Activated naive CD8-positive, alpha-beta T cell treated with anti-CD3 and anti-CD28 coated beads, Interleukin-2, amount 50 U/mL, for 24 hours (primary cell): ENCODE results near the gene WFDC13.

Experiments
- ATAC-seq: fragments of 150-1000 bp; cut with Tn5 transposase; one replicate; pipeline ENCODE4 v1.10.0; 2021
- DNase-seq: peaks from one replicate; pipeline ENCODE4 v3.0.0; 2021
- H3K27ac Mint-ChIP-seq: one replicate; pipeline ENCODE4 v1.8.0; 2021; ENCODE audit warnings: mild to moderate bottlenecking, mixed read lengths
- H3K27me3 Mint-ChIP-seq: one replicate; pipeline ENCODE4 v1.8.0; 2021; ENCODE audit warnings: mixed read lengths
- H3K36me3 Mint-ChIP-seq: one replicate; pipeline ENCODE4 v1.8.0; 2021; ENCODE audit warnings: low read depth, mixed read lengths
- H3K4me1 Mint-ChIP-seq: one replicate; pipeline ENCODE4 v1.8.0; 2021; ENCODE audit warnings: mixed read lengths
- H3K4me3 Mint-ChIP-seq: one replicate; pipeline ENCODE4 v1.8.0; 2021; ENCODE audit warnings: mild to moderate bottlenecking, moderate library complexity, mixed read lengths
- H3K9me3 Mint-ChIP-seq: one replicate; pipeline ENCODE4 v1.8.0; 2021; ENCODE audit warnings: mixed read lengths

Gene WFDC13

GRCh38 chr20:45735552-45735951 is 33.7 kb downstream of the WFDC13 start:
- peaks cover 44% of the 10 kb centered on the region for H3K27me3 Mint-ChIP-seq
- H3K4me3 Mint-ChIP-seq: no peak overlapping the region
- no peak for ATAC-seq

GRCh38 chr20:45735988-45736387 is 34.1 kb downstream of the WFDC13 start:
- Mint-ChIP-seq H3K4me3 (no peak overlapping the region), H3K9me3 (peaks cover 29% of the 10 kb centered on the region), H3K27ac (no peak overlapping the region), H3K36me3 (peaks cover 5% of the 10 kb centered on the region), H3K27me3 (peaks cover 43% of the 10 kb centered on the region), H3K4me1 (peaks cover 5% of the 10 kb centered on the region)
- ATAC-seq (no peak), DNase-seq (no peak)

More at GRCh38 chr20:45735552-45735951, 33.7 kb downstream of the WFDC13 start:
- H3K36me3 Mint-ChIP-seq: peaks cover 6% of the 10 kb centered on the region
- DNase-seq: no peak
- no peak overlapping the region for H3K27ac Mint-ChIP-seq
- H3K4me1 Mint-ChIP-seq: peaks cover 5% of the 10 kb centered on the region
- H3K9me3 Mint-ChIP-seq: peaks cover 32% of the 10 kb centered on the region

- Mint-ChIP-seq H3K9me3 (no peaks in the 10 kb centered on the region), H3K27me3 (peaks cover 37% of the 10 kb centered on the region), H3K4me3 (no peak overlapping the region), H3K27ac (no peak overlapping the region), H3K36me3 (no peaks in the 10 kb centered on the region), H3K4me1 (peaks cover 6% of the 10 kb centered on the region)
- ATAC-seq (no peak), DNase-seq (no peak)
Measured at GRCh38 chr20:45742596-45742995, 40.8 kb downstream of the WFDC13 start.

DNA sequence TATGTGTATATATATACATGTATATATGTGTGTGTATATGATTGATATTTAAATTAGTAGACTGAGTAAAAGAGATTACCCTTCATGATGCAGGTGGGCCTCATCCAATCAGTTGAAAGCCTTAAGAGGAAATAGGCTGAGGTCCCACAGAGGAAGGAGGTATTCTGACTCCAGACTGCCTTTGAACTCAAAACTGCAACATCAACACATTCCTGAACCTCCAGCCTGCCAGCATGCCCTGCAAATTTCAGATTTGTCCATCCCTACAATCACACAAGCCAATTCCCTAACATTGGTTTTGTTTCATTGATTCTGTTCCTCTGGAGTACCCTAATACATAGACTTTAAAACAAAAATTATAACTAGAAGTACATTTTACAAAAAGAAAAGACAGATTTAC is 43.2 kb downstream of the WFDC13 start:
- no peaks in the 10 kb centered on the region for H3K9me3 Mint-ChIP-seq
- H3K27ac Mint-ChIP-seq: no peak overlapping the region
- no peak overlapping the region for H3K4me3 Mint-ChIP-seq
- no peak for DNase-seq
- H3K36me3 Mint-ChIP-seq: no peaks in the 10 kb centered on the region
- H3K27me3 Mint-ChIP-seq: peaks cover 51% of the 10 kb centered on the region
- ATAC-seq: no peak
- H3K4me1 Mint-ChIP-seq: peaks cover 7% of the 10 kb centered on the region

DNA sequence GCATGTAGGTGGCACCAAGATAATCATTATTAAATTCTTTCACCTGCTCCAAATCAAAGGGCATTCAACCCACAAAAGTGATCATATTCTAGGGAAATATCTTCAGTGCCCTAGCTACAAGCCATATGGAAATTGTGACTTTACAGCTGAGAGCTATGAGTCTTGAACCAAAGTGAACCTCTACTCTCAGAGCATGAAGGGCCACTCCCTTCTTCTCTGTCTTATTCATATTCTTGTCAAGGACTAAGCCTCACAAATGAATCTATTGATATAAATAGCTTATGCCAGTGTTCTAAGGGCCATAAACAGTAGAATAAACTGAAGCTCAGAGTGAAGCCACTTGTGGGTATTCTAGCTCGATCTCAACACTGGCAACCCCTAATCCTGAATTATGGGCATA is 49.9 kb downstream of the WFDC13 start:
- peak; percentile 90 for ATAC-seq
- Mint-ChIP-seq H3K4me3 (peak overlapping the region; percentile 30), H3K27me3 (peaks cover 38% of the 10 kb centered on the region)

DNA sequence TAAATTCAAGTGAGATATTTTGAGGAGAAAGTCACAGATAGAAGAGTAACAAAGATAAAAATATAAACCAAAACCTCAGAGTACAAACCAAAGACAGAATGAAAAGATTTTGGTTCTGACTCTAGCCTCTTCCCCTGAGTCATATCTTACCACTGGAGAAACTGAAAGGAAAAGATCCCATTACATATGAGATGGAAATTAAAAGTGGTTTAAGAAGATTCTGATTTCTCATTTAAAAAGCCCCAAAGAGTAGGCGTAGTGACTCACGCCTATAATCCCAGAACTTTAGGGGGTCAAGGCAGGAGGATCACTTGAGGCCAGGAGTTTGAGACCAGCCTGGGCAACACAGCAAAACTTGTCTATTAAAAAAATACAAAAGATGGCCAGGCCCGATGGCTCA is 50.9 kb downstream of the WFDC13 start:
- peak overlapping the region; percentile 30 for H3K4me3 Mint-ChIP-seq
- peaks cover 8% of the 10 kb centered on the region for H3K36me3 Mint-ChIP-seq
- ATAC-seq: peak; percentile 77

More for the DNA sequence above, 49.9 kb downstream of the WFDC13 start:
- Mint-ChIP-seq H3K9me3 (peaks cover 11% of the 10 kb centered on the region), H3K36me3 (peaks cover 8% of the 10 kb centered on the region), H3K4me1 (peaks cover 40% of the 10 kb centered on the region), H3K27ac (peak overlapping the region; percentile 93)
- no peak for DNase-seq

GRCh38 chr20:45758096-45758495 is 56.3 kb downstream of the WFDC13 start:
- Mint-ChIP-seq H3K27ac (no peak overlapping the region), H3K4me3 (no peak overlapping the region), H3K36me3 (peaks cover 8% of the 10 kb centered on the region), H3K27me3 (peaks cover 19% of the 10 kb centered on the region), H3K4me1 (peaks cover 15% of the 10 kb centered on the region), H3K9me3 (peaks cover 11% of the 10 kb centered on the region)
- no peak for ATAC-seq
- no peak for DNase-seq

More for the DNA sequence above, 50.9 kb downstream of the WFDC13 start:
- H3K27me3 Mint-ChIP-seq: peaks cover 28% of the 10 kb centered on the region
- H3K9me3 Mint-ChIP-seq: peaks cover 11% of the 10 kb centered on the region
- H3K27ac Mint-ChIP-seq: peak overlapping the region; percentile 93
- peaks cover 40% of the 10 kb centered on the region for H3K4me1 Mint-ChIP-seq
- DNase-seq: peak; percentile 29
